IPS-NIHi7 (cell line): ENCODE results near the gene LUC7L3.

Source experiments
- DNase-seq: peaks from one replicate; pipeline ENCODE4 v3.0.0; 2012; ENCODE audit warnings: mixed read lengths; ENCODE audit errors: extremely low spot score

LUC7L3 gene

GRCh38 chr17:50749245-50749644, 29.8 kb downstream of the LUC7L3 start:
- DNase-seq = no peak

- DNase-seq = no peak
These were observed 35.1 kb downstream of the LUC7L3 start for GRCh38 chr17:50754521-50754920.

GRCh38 chr17:50758524-50758923, 39.1 kb downstream of the LUC7L3 start:
- DNase-seq = no peak

GRCh38 chr17:50758989-50759544, 39.7 kb downstream of the LUC7L3 start:
- DNase-seq = no peak

GRCh38 chr17:50762177-50762576, 42.8 kb downstream of the LUC7L3 start:
- no peak for DNase-seq

- no peak for DNase-seq
These were observed 44.5 kb downstream of the LUC7L3 start for GRCh38 chr17:50763716-50764475.

GRCh38 chr17:50764734-50765149, 45.3 kb downstream of the LUC7L3 start:
- DNase-seq = no peak

GRCh38 chr17:50765454-50766221, 46.2 kb downstream of the LUC7L3 start:
- no peak for DNase-seq

GRCh38 chr17:50766222-50767023, 47.0 kb downstream of the LUC7L3 start:
- no peak for DNase-seq

GRCh38 chr17:50767030-50767429, 47.6 kb downstream of the LUC7L3 start:
- no peak for DNase-seq

GRCh38 chr17:50767446-50767845, 48.0 kb downstream of the LUC7L3 start, which contains the start of gene ANKRD40CL:
TSS of gene ANKRD40CL (minus strand) at chr17:50767518. CDS start at chr17:50766913, 605 bp downstream.
- DNase-seq = no peak

- DNase-seq = no peak
These were observed 49.0 kb downstream of the LUC7L3 start for GRCh38 chr17:50768346-50768761.

GRCh38 chr17:50769884-50770283, 50.5 kb downstream of the LUC7L3 start:
- no peak for DNase-seq

- no peak for DNase-seq
These were observed 50.9 kb downstream of the LUC7L3 start for GRCh38 chr17:50770346-50770745.

GRCh38 chr17:50771991-50772785, 52.8 kb downstream of the LUC7L3 start:
- DNase-seq = no peak

- DNase-seq = peak; percentile 46
These were observed 54.9 kb downstream of the LUC7L3 start for GRCh38 chr17:50774225-50774803.

GRCh38 chr17:50775926-50776325, 56.5 kb downstream of the LUC7L3 start:
- no peak for DNase-seq

- no peak for DNase-seq
These were observed 59.1 kb downstream of the LUC7L3 start for GRCh38 chr17:50778471-50778870.

GRCh38 chr17:50778988-50779387, 59.6 kb downstream of the LUC7L3 start:
- no peak for DNase-seq

- DNase-seq = no peak
These were observed 60.4 kb downstream of the LUC7L3 start for GRCh38 chr17:50779747-50780353.
